Esophagus mucosa (tissue), 1 donor: ENCODE measurements around the gene EPOP. TPM values are rescaled to one million over a fixed set of nuclear protein-coding genes. Genes with fewer than 3 reads are reported as not detected.
A peak's percentile ranks its signal among the peaks of the same experiment; 100 is the strongest.

Experiments used
- ATAC-seq: fragments of 200-7000 bp; cut with Tn5 transposase; one replicate; pipeline ENCODE4 v1.9.1; 2020
- total RNA-seq: library from RNA; stranded (reverse); gene quantifications from one replicate; pipeline ENCODE4 v1.2.4, GENCODE V29; 2023
- donor health status: DM: yes; HTN: yes; CAD: no.

The EPOP gene
- total RNA-seq, 1 donor from 2014 or later, result 4.9 TPM

GRCh38 chr17:38705803-38706504 lies 31.2 kb upstream of the EPOP start:
- ATAC-seq, result no peak

GRCh38 chr17:38705523-38705802 lies 30.7 kb upstream of the EPOP start:
- no peak for ATAC-seq

GRCh38 chr17:38704606-38705522 lies 30.1 kb upstream of the EPOP start, which contains the start of gene MLLT6:
Gene MLLT6 (plus strand): TSS chr17:38705273. CDS start chr17:38705633, 360 bp downstream.
- peak; percentile 14 for ATAC-seq

- ATAC-seq, result peak; percentile 65
Observed at GRCh38 chr17:38703742-38704605, 29.2 kb upstream of the EPOP start.

GRCh38 chr17:38702916-38703741 lies 28.4 kb upstream of the EPOP start:
- ATAC-seq, result no peak

GRCh38 chr17:38702166-38702915 lies 27.6 kb upstream of the EPOP start:
- ATAC-seq, result peak; percentile 54

GRCh38 chr17:38701504-38702165 lies 26.9 kb upstream of the EPOP start:
- peak; percentile 7 for ATAC-seq

- no peak for ATAC-seq
Observed at GRCh38 chr17:38698760-38699159, 24.0 kb upstream of the EPOP start.

- ATAC-seq, result no peak
Observed at GRCh38 chr17:38697061-38697820, 22.5 kb upstream of the EPOP start.

- ATAC-seq, result no peak
Observed at GRCh38 chr17:38693700-38694329, 19.1 kb upstream of the EPOP start.

GRCh38 chr17:38691154-38691553 lies 16.4 kb upstream of the EPOP start:
- ATAC-seq, result no peak

- ATAC-seq, result no peak
Observed at GRCh38 chr17:38690386-38690785, 15.6 kb upstream of the EPOP start.

- ATAC-seq, result no peak
Observed at GRCh38 chr17:38687286-38687685, 12.5 kb upstream of the EPOP start.

GRCh38 chr17:38685491-38685890 lies 10.7 kb upstream of the EPOP start:
- ATAC-seq, result no peak

GRCh38 chr17:38681096-38681495 lies 6.3 kb upstream of the EPOP start:
- no peak for ATAC-seq

- ATAC-seq, result no peak
Observed at GRCh38 chr17:38677819-38678218, 3.1 kb upstream of the EPOP start.

- ATAC-seq, result peak; percentile 73
Observed at GRCh38 chr17:38676706-38677504, 2.1 kb upstream of the EPOP start.

GRCh38 chr17:38674014-38674748 lies 576 bp downstream of the EPOP start:
- ATAC-seq, result peak; percentile 14
